H1 (cell line): Measurements from ENCODE around the gene COL19A1. TPM values are rescaled to one million over a fixed set of nuclear protein-coding genes. Genes with fewer than 3 reads are reported as not detected.

Experiments used
- CTCF ChIA-PET: fragments of 300-600 bp; sonication (Branson Sonifier 250); formaldehyde crosslinking; loops from one replicate; lab custom pipeline; 2021; ENCODE audit not compliant: partially characterized antibody; lab: Charles Lee
- POLR2A ChIA-PET: fragments of 300-600 bp; sonication (Branson Sonifier 250); formaldehyde crosslinking; loops from one replicate; lab custom pipeline; 2021; ENCODE audit warnings: inconsistent platforms; ENCODE audit not compliant: partially characterized antibody; lab: Charles Lee
- DNase-seq, 2 experiments: peaks; one replicate each; pipeline versions ENCODE4 v3.0.0 to v3.0.0-alpha.2; 2010 to 2022; ENCODE audit warnings: low spot score in 2 of 2, low read depth in 1 of 2, mixed read lengths in 1 of 2
- FAIRE-seq: peaks from 2 replicates; lab custom pipeline; 2011; peaks lifted over from hg19 to GRCh38; lab: Jason Lieb, UNC
- H2AFZ ChIP-seq: 2 replicates; pipeline ENCODE4 v1.8.1; 2012; ENCODE audit warnings: low read length, inconsistent platforms
- H2AK5ac ChIP-seq: 2 replicates; pipeline ENCODE4 v1.6.1; 2013; ENCODE audit warnings: low read depth, low read length
- H2BK120ac ChIP-seq: replicated peaks from 2 replicates; pipeline ENCODE3; 2013; ENCODE audit warnings: low read depth, low read length, inconsistent platforms
- H2BK12ac ChIP-seq: 2 replicates; pipeline ENCODE4 v1.6.1; 2013; ENCODE audit warnings: low read depth, low read length
- H2BK15ac ChIP-seq: 2 replicates; pipeline ENCODE4 v1.6.1; 2013; ENCODE audit warnings: low read length
- H2BK20ac ChIP-seq: 2 replicates; pipeline ENCODE4 v1.6.1; 2013; ENCODE audit warnings: low read length
- H2BK5ac ChIP-seq: 2 replicates; pipeline ENCODE4 v1.6.1; 2013; ENCODE audit warnings: low read depth, low read length
- H3K14ac ChIP-seq: 2 replicates; pipeline ENCODE4 v1.6.1; 2013; ENCODE audit warnings: inconsistent platforms; ENCODE audit not compliant: insufficient read length
- H3K18ac ChIP-seq: 2 replicates; pipeline ENCODE4 v1.6.1; 2013; ENCODE audit warnings: low read length; ENCODE audit errors: extremely low read depth
- H3K23ac ChIP-seq: 2 replicates; pipeline ENCODE4 v1.6.1; 2013; ENCODE audit warnings: inconsistent platforms; ENCODE audit not compliant: insufficient read length
- H3K23me2 ChIP-seq: 2 replicates; pipeline ENCODE4 v1.6.1; 2013; ENCODE audit warnings: low read depth, low read length
- H3K27ac ChIP-seq: 2 replicates; pipeline ENCODE4 v1.6.1; 2011; ENCODE audit warnings: low read depth, low read length, inconsistent platforms
- H3K27me3 ChIP-seq, 4 experiments: replicated peaks in 1 of 4; 1 replicate in 1 of 4; 2 replicates in 3 of 4; pipeline versions ENCODE4 v1.6.1 to v1.8.1; 2011 to 2013; ENCODE audit warnings: low read length in 3 of 4, mild to moderate bottlenecking in 3 of 4, inconsistent platforms in 2 of 4, mixed read lengths in 2 of 4, moderate library complexity in 1 of 4; ENCODE audit not compliant: control insufficient read depth in 3 of 4, insufficient read depth in 3 of 4; ENCODE audit errors: extremely low read depth in 1 of 4
- H3K36me3 ChIP-seq, 4 experiments: 2 replicates each; pipeline versions ENCODE4 v1.6.1 to v1.8.1; 2011 to 2013; ENCODE audit warnings: mild to moderate bottlenecking in 4 of 4, low read length in 3 of 4, moderate library complexity in 2 of 4, control low read depth in 1 of 4, inconsistent platforms in 1 of 4; ENCODE audit not compliant: insufficient read depth in 4 of 4, control insufficient read depth in 2 of 4
- H3K4ac ChIP-seq: replicated peaks from 2 replicates; pipeline ENCODE3; 2013; ENCODE audit warnings: low read length, low read depth, mixed read lengths, inconsistent platforms; ENCODE audit not compliant: insufficient read length
- H3K4me1 ChIP-seq, 4 experiments: replicated peaks in 1 of 4; 1 replicate in 1 of 4; 2 replicates in 3 of 4; pipeline versions ENCODE4 v1.6.1 to v1.8.1; 2011 to 2013; ENCODE audit warnings: low read length in 3 of 4, inconsistent platforms in 2 of 4, mixed read lengths in 1 of 4; ENCODE audit not compliant: insufficient read depth in 4 of 4, control insufficient read depth in 3 of 4
- H3K4me2 ChIP-seq, 2 experiments: 2 replicates each; pipeline versions ENCODE4 v1.6.1 to v1.8.1; 2011 to 2013; ENCODE audit warnings: low read depth in 2 of 2, low read length in 2 of 2, control low read depth in 1 of 2, inconsistent platforms in 1 of 2, mild to moderate bottlenecking in 1 of 2; ENCODE audit not compliant: insufficient read depth in 1 of 2
- H3K4me3 ChIP-seq, 4 experiments: fragments of 200-600, 300-600 bp in 1 of 4; sonication (generic), shearing (Covaris generic), sonication (Bioruptor Twin) in 1 of 4; 2 replicates each; pipeline versions ENCODE4 v1.5.1 to v1.8.1; 2011 to 2016; ENCODE audit warnings: low read length in 4 of 4, low read depth in 3 of 4, control low read depth in 2 of 4, inconsistent platforms in 2 of 4, mild to moderate bottlenecking in 2 of 4, mixed read lengths in 1 of 4, moderate library complexity in 1 of 4; ENCODE audit not compliant: insufficient read depth in 2 of 4; ENCODE audit errors: extremely low read depth in 1 of 4
- H3K56ac ChIP-seq: replicated peaks from 2 replicates; pipeline ENCODE3; 2013; ENCODE audit warnings: low read depth, mild to moderate bottlenecking, mixed read lengths, low read length, inconsistent platforms; ENCODE audit not compliant: insufficient read length
- H3K79me1 ChIP-seq: 2 replicates; pipeline ENCODE4 v1.6.1; 2013; ENCODE audit warnings: low read depth, low read length, control low read depth
- H3K79me2 ChIP-seq, 2 experiments: 2 replicates each; pipeline versions ENCODE4 v1.6.1 to v1.8.1; 2012 to 2013; ENCODE audit warnings: low read length in 2 of 2, mild to moderate bottlenecking in 2 of 2, inconsistent platforms in 1 of 2; ENCODE audit not compliant: insufficient read depth in 2 of 2, control insufficient read depth in 1 of 2
- H3K9ac ChIP-seq, 4 experiments: replicated peaks in 1 of 4; 1 replicate in 1 of 4; 2 replicates in 3 of 4; pipeline versions ENCODE4 v1.6.1 to v1.8.1; 2011 to 2013; ENCODE audit warnings: low read depth in 3 of 4, low read length in 3 of 4, control low read depth in 2 of 4, mild to moderate bottlenecking in 2 of 4, moderate library complexity in 2 of 4, inconsistent platforms in 1 of 4; ENCODE audit errors: extremely low read depth in 1 of 4
- H3K9me3 ChIP-seq, 2 experiments: 2 replicates each; pipeline versions ENCODE4 v1.6.1 to v1.8.1; 2012 to 2013; ENCODE audit warnings: mild to moderate bottlenecking in 2 of 2, moderate library complexity in 2 of 2, control low read depth in 1 of 2, inconsistent platforms in 1 of 2, low read depth in 1 of 2, low read length in 1 of 2, mixed read lengths in 1 of 2; ENCODE audit not compliant: insufficient read depth in 2 of 2
- H4K20me1 ChIP-seq, 2 experiments: replicated peaks in 1 of 2; 2 replicates each; pipeline versions ENCODE3 to v1.8.1; 2011 to 2013; ENCODE audit warnings: inconsistent platforms in 2 of 2, low read length in 2 of 2, mild to moderate bottlenecking in 1 of 2; ENCODE audit not compliant: insufficient read depth in 2 of 2, control insufficient read depth in 1 of 2
- H4K5ac ChIP-seq: 2 replicates; pipeline ENCODE4 v1.6.1; 2013; ENCODE audit warnings: low read length, low read depth, mixed read lengths, inconsistent platforms; ENCODE audit not compliant: insufficient read length
- H4K8ac ChIP-seq: 2 replicates; pipeline ENCODE4 v1.8.0; 2013; ENCODE audit warnings: mild to moderate bottlenecking, moderate library complexity, low read length, inconsistent platforms; ENCODE audit not compliant: insufficient read depth; ENCODE audit errors: extremely low read depth
- H4K91ac ChIP-seq: replicated peaks from 2 replicates; pipeline ENCODE3; 2013; ENCODE audit warnings: low read length, mixed read lengths, inconsistent platforms; ENCODE audit not compliant: insufficient read length
- BCL11A ChIP-seq, 2 experiments: IDR thresholded peaks; one replicate each; pipeline ENCODE4 v1.6.1; 2011; ENCODE audit warnings: low read depth in 2 of 2, low read length in 2 of 2, mild to moderate bottlenecking in 2 of 2
- CBX5 ChIP-seq: fragments of 300-800, 300-1000 bp; sonication (generic); IDR thresholded peaks from 2 replicates; pipeline ENCODE4 v1.7.1; 2016; ENCODE audit warnings: antibody characterized with exemption, low read length, low read depth
- GTF2F1 ChIP-seq: IDR thresholded peaks from 2 replicates; pipeline ENCODE4 v1.6.1; 2012; ENCODE audit warnings: low read depth, low read length, improper control_type of control experiment, borderline replicate concordance
- NRF1 ChIP-seq: IDR thresholded peaks from 2 replicates; pipeline ENCODE4 v1.6.1; 2011; ENCODE audit warnings: mild to moderate bottlenecking, low read depth, low read length, improper control_type of control experiment
- WGBS, 2 experiments: shearing (Covaris generic) in 1 of 2; methylation state at CpG; one replicate each; pipeline versions ENCODE4 v1.1.6 to v1.1.7; 2013 to 2015; ENCODE audit warnings: low lambda C conversion rate in 2 of 2, mixed read lengths in 2 of 2, inconsistent platforms in 1 of 2, low coverage in 1 of 2, missing lambda C conversion rate in 1 of 2; ENCODE audit not compliant: insufficient replicate concordance in 2 of 2, insufficient coverage in 1 of 2, insufficient read length in 1 of 2; ENCODE audit errors: extremely low coverage in 1 of 2, missing lambda C conversion rate in 1 of 2; 5-methylcytosine and 5-hydroxymethylcytosine counted together
- polyA plus RNA-seq, 7 experiments: library from polyadenylated mRNA; depleted of rRNA in 3 of 7; stranded (reverse) in 5 of 7; unstranded in 2 of 7; fragments of >200 nt in 5 of 7; fragments of 200-250 nt in 2 of 7; gene quantifications; 1 replicate in 5 of 7; 2 replicates in 1 of 7; 4 replicates in 1 of 7; pipeline versions ENCODE4 v1.2.1 to v1.2.3, GENCODE V29; 2011 to 2013; ENCODE audit warnings: missing spikeins in 2 of 7, mixed read lengths in 2 of 7
- total RNA-seq: library from RNA; stranded (reverse); fragmentation: NEBNext Ultra II Directional; extraction: Animal tissue kit (Norgen Biotek cat#: 25700); gene quantifications from 2 replicates; pipeline ENCODE4 v1.2.1, GENCODE V29; 2021

The COL19A1 gene
- total and polyA plus RNA-seq, 2 of the 8 experiments (the other 6 are each of a cell fraction or from before 2014, with no cell fraction given) = not detected

- Histone ChIP-seq H2AFZ (no peak overlapping the region), H3K23me2 (no peaks in the 10 kb centered on the region), H3K79me2 (no peaks in the 10 kb centered on the region), H3K4me3 (no peak overlapping the region), H3K14ac (no peak overlapping the region), H4K91ac (no peak overlapping the region), H4K5ac (no peak overlapping the region), H4K8ac (no peak overlapping the region), H2AK5ac (no peak overlapping the region), H2BK5ac (no peak overlapping the region), H3K4me1 (no peaks in the 10 kb centered on the region), H4K20me1 (no peaks in the 10 kb centered on the region), H3K27me3 (no peaks in the 10 kb centered on the region), H3K4ac (no peak overlapping the region), H3K79me1 (no peaks in the 10 kb centered on the region), H3K27ac (no peak overlapping the region), H2BK12ac (no peak overlapping the region), H3K4me2 (no peak overlapping the region), H3K9ac (no peak overlapping the region), H3K36me3 (no peaks in the 10 kb centered on the region), H2BK15ac (no peak overlapping the region), H3K56ac (no peak overlapping the region), H2BK20ac (no peak overlapping the region), H3K18ac (no peak overlapping the region), H2BK120ac (no peak overlapping the region), H3K23ac (no peak overlapping the region), H3K9me3 (no peaks in the 10 kb centered on the region)
- no peak for FAIRE-seq
- DNase-seq = no peak
- TF ChIP-seq CBX5 (no peak), BCL11A (IDR thresholded peaks at IDR 0.05; ENCODE audit: low read depth in 2 of 2, low read length in 2 of 2) (no peak), NRF1 (no peak), GTF2F1 (no peak)
- ChIA-PET CTCF (no interaction called here), POLR2A (no interaction called here)
- WGBS, 2 experiments = 73% methylated on average over 4 of the region's 4 CpGs; no CpG with 5 or more reads in 1 of the 2 experiments
Observed at GRCh38 chr6:70080443-70081070, 214.2 kb downstream of the COL19A1 start.
